Vagina (tissue), 2 donors: ENCODE measurements around the gene ADAMTS9.

Experiments
- POLR2A ChIP-seq, 2 donors: fragments of 450-650 bp; IDR thresholded peaks; one replicate each; pipeline ENCODE4 v1.6.1; 2017; ENCODE audit warnings: antibody characterized with exemption in 2 of 2, mild to moderate bottlenecking in 2 of 2, moderate library complexity in 2 of 2
- POLR2AphosphoS5 ChIP-seq, 2 donors: sonication (generic); formaldehyde crosslinking; IDR thresholded peaks; one replicate each; pipeline ENCODE4 v1.9.0; 2017; ENCODE audit warnings: antibody characterized with exemption in 2 of 2, mild to moderate bottlenecking in 2 of 2, low read depth in 1 of 2; ENCODE audit not compliant: insufficient read depth in 1 of 2
- TF ChIP-seq, protein P1 (sequence below), 3 experiments: fragments of 450-650 bp in 2 of 3; fragments of 200-600 bp in 1 of 3; sonication (generic) in 1 of 3; IDR thresholded peaks; one replicate each; pipeline ENCODE4 v1.5.1; 2017 to 2019; ENCODE audit warnings: antibody characterized with exemption in 3 of 3, mild to moderate bottlenecking in 2 of 3, moderate library complexity in 2 of 3

DNA sequence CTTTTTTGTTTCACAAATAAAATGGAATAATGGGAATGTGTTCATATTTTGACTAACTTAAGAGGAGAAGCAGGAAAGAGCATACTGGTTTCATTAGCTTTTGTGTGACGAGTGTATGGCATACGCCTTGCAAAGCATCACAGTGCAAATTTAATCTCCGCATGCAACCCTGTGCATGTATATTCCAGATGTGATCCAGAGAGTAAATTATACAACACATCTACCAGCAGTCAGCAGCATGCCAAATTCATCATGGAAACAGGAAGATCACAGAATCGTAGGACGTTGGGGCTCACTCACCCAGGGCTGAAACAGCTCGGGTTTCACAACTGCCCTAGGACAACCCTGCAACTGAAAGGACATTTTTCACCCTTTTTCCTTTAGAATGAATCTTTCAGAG, 53.4 kb downstream of the ADAMTS9 start:
- TF ChIP-seq, protein P1, sequence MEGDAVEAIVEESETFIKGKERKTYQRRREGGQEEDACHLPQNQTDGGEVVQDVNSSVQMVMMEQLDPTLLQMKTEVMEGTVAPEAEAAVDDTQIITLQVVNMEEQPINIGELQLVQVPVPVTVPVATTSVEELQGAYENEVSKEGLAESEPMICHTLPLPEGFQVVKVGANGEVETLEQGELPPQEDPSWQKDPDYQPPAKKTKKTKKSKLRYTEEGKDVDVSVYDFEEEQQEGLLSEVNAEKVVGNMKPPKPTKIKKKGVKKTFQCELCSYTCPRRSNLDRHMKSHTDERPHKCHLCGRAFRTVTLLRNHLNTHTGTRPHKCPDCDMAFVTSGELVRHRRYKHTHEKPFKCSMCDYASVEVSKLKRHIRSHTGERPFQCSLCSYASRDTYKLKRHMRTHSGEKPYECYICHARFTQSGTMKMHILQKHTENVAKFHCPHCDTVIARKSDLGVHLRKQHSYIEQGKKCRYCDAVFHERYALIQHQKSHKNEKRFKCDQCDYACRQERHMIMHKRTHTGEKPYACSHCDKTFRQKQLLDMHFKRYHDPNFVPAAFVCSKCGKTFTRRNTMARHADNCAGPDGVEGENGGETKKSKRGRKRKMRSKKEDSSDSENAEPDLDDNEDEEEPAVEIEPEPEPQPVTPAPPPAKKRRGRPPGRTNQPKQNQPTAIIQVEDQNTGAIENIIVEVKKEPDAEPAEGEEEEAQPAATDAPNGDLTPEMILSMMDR (IDR thresholded peaks at IDR 0.05) = no peak
- TF ChIP-seq POLR2A (IDR thresholded peaks at IDR 0.05) = no peak
- no peak for TF ChIP-seq POLR2AphosphoS5 (IDR thresholded peaks at IDR 0.05; ENCODE audit: insufficient read depth in 1 of 2, low read depth in 1 of 2)
